IgD-negative memory B cell (primary cell): ENCODE data around the gene CLASP2. TPM values are rescaled to one million over a fixed set of nuclear protein-coding genes. Genes with fewer than 3 reads are reported as not detected.
A peak's percentile ranks its signal among the peaks of the same experiment; 100 is the strongest.

Experiments
- H3K27ac Mint-ChIP-seq, 3 donors: one replicate each; pipeline ENCODE4 v1.8.0; 2020 to 2022; ENCODE audit warnings: mild to moderate bottlenecking in 3 of 3, mixed read lengths in 3 of 3, moderate library complexity in 1 of 3
- H3K27me3 Mint-ChIP-seq: one replicate; pipeline ENCODE4 v1.8.0; 2021; ENCODE audit warnings: mixed read lengths
- H3K36me3 Mint-ChIP-seq: one replicate; pipeline ENCODE4 v1.8.0; 2020; ENCODE audit warnings: mild to moderate bottlenecking, mixed read lengths
- H3K4me1 Mint-ChIP-seq, 3 donors: one replicate each; pipeline ENCODE4 v1.8.0; 2020 to 2022; ENCODE audit warnings: mixed read lengths in 3 of 3, mild to moderate bottlenecking in 1 of 3
- H3K4me3 Mint-ChIP-seq, 4 donors: one replicate each; pipeline ENCODE4 v1.8.0; 2020 to 2022; ENCODE audit warnings: mild to moderate bottlenecking in 4 of 4, mixed read lengths in 4 of 4, moderate library complexity in 3 of 4
- H3K9me3 Mint-ChIP-seq, 3 donors: one replicate each; pipeline ENCODE4 v1.8.0; 2020 to 2021; ENCODE audit warnings: mixed read lengths in 3 of 3, mild to moderate bottlenecking in 1 of 3
- polyA plus RNA-seq: library from polyadenylated mRNA; unstranded; fragments of 300-500 nt; fragmentation: Illumina TruSeq; gene quantifications from one replicate; pipeline ENCODE4 v1.2.3, GENCODE V29; 2021

Gene CLASP2
- polyA plus RNA-seq, 1 donor from 2014 or later, result 11.8 TPM

GRCh38 chr3:33578325-33579177 lies 139.5 kb downstream of the CLASP2 start:
- peaks cover 0 to 8% (median 0%) of the 10 kb centered on the region in 3 donors for H3K4me1 Mint-ChIP-seq
- H3K36me3 Mint-ChIP-seq, result peaks cover 8% of the 10 kb centered on the region
- no peaks in the 10 kb centered on the region for H3K9me3 Mint-ChIP-seq
- H3K4me3 Mint-ChIP-seq, result no peak overlapping the region
- no peak overlapping the region for H3K27ac Mint-ChIP-seq
- H3K27me3 Mint-ChIP-seq, result no peaks in the 10 kb centered on the region

DNA sequence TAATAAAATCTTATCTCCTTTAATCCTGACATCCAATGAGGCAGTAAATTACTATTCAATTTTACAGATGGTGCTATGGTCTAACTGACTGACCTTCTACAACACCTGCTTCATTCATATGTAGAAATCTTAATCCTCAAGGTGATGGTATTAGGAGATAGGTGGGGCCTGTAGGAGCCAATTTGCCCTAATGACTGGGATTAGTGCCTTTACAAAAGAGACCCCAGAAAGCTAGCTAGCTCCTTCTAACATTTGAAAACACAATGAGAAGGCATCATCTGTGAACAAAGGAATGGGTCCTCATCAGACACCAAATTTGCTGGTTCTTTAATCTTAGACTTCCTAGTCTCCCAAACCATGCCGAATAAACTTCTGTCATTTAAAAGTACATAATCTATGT lies 140.5 kb downstream of the CLASP2 start:
- Mint-ChIP-seq H3K4me3 (no peak overlapping the region), H3K27ac (no peak overlapping the region), H3K36me3 (peaks cover 8% of the 10 kb centered on the region), H3K27me3 (no peaks in the 10 kb centered on the region), H3K9me3 (peaks cover 0 to 2% (median 0%) of the 10 kb centered on the region in 3 donors), H3K4me1 (peaks cover 0 to 8% (median 0%) of the 10 kb centered on the region in 3 donors)

DNA sequence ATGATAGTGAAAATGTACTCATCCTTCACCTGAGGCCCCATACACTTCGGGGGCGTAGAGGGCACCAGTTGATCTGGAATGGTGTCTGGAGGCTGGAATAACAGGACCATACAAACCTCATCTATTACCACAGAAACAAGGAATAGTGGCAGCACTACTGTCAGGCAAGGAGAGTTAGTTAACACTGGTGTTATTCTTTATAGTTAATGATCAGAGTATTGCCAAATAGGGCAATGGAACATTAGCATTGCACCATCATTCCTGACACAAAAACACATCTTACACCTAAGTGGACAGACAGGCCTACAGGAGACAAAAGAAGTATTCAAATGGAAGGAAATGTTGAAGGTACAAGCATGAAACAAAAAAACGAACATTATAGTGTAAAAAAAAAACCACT lies 140.9 kb downstream of the CLASP2 start:
- Mint-ChIP-seq H3K4me3 (no peak overlapping the region), H3K27me3 (no peaks in the 10 kb centered on the region), H3K27ac (no peak overlapping the region), H3K9me3 (peaks cover 0 to 2% (median 0%) of the 10 kb centered on the region in 3 donors), H3K36me3 (peaks cover 9% of the 10 kb centered on the region), H3K4me1 (peaks cover 0 to 8% (median 0%) of the 10 kb centered on the region in 3 donors)

DNA sequence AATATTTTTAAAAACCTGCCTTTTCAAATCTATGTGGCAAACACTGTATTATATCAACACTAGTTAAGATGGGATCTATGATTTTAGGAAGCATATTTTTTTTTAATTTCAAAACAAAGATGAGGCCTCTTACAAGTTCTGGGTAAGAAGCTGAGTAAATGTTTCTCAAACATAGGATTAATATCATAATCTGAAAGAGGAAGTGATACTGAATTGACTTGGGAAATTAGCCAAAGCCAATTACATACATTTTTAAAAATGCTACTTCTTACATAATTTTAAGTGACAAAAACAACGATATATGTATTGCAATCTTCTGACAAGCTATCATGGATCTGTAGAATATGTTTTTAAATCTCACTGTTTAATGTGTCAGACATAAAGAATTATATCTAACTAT lies 142.7 kb downstream of the CLASP2 start:
- Mint-ChIP-seq H3K36me3 (peaks cover 16% of the 10 kb centered on the region), H3K4me3 (no peak overlapping the region), H3K27ac (no peak overlapping the region)

GRCh38 chr3:33557829-33558228 lies 160.2 kb downstream of the CLASP2 start:
- Mint-ChIP-seq H3K9me3 (no peaks in the 10 kb centered on the region), H3K36me3 (peaks cover 15% of the 10 kb centered on the region), H3K27ac (peak overlapping the region in 1 of 3 donors; percentile 46), H3K27me3 (no peaks in the 10 kb centered on the region), H3K4me3 (no peak overlapping the region), H3K4me1 (peaks cover 0 to 2% (median 0%) of the 10 kb centered on the region in 3 donors)

More for the DNA sequence above, 142.7 kb downstream of the CLASP2 start:
- Mint-ChIP-seq H3K9me3 (peaks cover 0 to 2% (median 0%) of the 10 kb centered on the region in 3 donors), H3K27me3 (no peaks in the 10 kb centered on the region), H3K4me1 (peaks cover 0 to 8% (median 0%) of the 10 kb centered on the region in 3 donors)

DNA sequence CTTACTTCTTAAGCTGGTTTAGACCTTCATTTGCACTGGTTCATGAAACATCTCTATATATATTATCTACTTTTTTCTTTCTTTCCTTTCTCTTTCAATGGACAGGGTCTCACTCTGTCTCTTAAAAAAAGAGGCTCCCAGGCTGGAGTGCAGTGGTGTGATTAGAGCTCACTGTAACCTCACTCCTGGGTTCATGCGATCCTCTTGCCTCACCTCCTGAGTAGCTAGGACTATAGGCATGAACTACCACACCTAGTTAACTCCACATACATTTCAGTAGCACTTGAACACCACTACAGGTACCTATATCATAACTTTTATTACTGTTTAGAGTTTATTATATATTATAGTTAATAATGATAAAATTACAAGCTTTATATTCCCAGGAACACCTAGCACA lies 160.8 kb downstream of the CLASP2 start:
- Mint-ChIP-seq H3K4me1 (peaks cover 0 to 2% (median 0%) of the 10 kb centered on the region in 3 donors), H3K9me3 (no peaks in the 10 kb centered on the region), H3K4me3 (no peak overlapping the region), H3K27ac (peak overlapping the region in 1 of 3 donors; percentile 53), H3K27me3 (no peaks in the 10 kb centered on the region), H3K36me3 (peaks cover 15% of the 10 kb centered on the region)

GRCh38 chr3:33547101-33547500 lies 171.0 kb downstream of the CLASP2 start:
- Mint-ChIP-seq H3K36me3 (peaks cover 26% of the 10 kb centered on the region), H3K27me3 (no peaks in the 10 kb centered on the region), H3K4me1 (peaks cover 8 to 11% (median 8%) of the 10 kb centered on the region in 3 donors), H3K27ac (no peak overlapping the region), H3K4me3 (no peak overlapping the region), H3K9me3 (peaks cover 0 to 4% (median 2%) of the 10 kb centered on the region in 3 donors)

DNA sequence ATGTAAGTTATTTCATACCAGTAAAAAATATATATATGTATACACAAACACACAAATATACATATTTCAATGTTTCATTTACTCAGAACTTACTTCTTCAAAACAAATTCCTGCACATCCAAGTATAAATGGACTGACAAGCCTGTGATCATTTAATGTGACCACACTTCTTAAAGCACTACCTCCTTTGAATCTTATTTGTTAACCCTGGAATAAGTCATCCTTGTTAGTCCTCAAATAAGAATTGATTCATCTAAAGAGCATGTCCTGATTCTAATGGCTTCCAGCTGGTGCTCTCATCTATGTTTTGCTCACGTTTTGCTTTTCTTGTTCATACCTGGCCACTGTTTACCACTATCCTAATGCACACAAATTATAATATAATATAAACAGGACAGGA lies 173.9 kb downstream of the CLASP2 start:
- H3K27me3 Mint-ChIP-seq, result no peaks in the 10 kb centered on the region
- peaks cover 16 to 20% (median 17%) of the 10 kb centered on the region in 3 donors for H3K4me1 Mint-ChIP-seq
- H3K9me3 Mint-ChIP-seq, result peaks cover 0 to 4% (median 1%) of the 10 kb centered on the region in 3 donors
- H3K36me3 Mint-ChIP-seq, result peaks cover 22% of the 10 kb centered on the region
- H3K4me3 Mint-ChIP-seq, result no peak overlapping the region
- H3K27ac Mint-ChIP-seq, result no peak overlapping the region

GRCh38 chr3:33543601-33544000 lies 174.5 kb downstream of the CLASP2 start:
- Mint-ChIP-seq H3K36me3 (peaks cover 18% of the 10 kb centered on the region), H3K9me3 (peaks cover 0 to 4% (median 0%) of the 10 kb centered on the region in 3 donors), H3K4me1 (peaks cover 16 to 20% (median 17%) of the 10 kb centered on the region in 3 donors), H3K27ac (no peak overlapping the region), H3K27me3 (no peaks in the 10 kb centered on the region), H3K4me3 (no peak overlapping the region)

DNA sequence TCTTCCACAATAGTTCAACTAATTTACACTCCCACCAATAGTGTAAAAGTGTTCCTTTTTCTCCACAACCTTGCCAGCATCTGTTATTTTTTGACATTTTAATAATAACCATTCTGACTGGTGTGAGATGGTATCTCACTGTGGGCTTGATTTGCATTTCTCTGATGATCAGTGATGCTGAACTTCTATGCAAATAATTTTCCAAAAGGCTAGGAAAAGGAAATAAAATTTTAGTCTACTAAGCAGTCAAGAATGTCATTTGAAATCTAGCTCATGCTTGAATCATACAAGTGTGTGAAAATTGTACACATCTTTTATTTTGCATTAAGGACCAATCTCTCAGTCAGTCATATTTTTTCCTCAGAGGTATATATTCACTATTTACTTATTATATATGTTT lies 176.1 kb downstream of the CLASP2 start:
- Mint-ChIP-seq H3K9me3 (no peaks in the 10 kb centered on the region), H3K27ac (peak overlapping the region in 2 of 3 donors; percentile 28 to 48), H3K36me3 (peaks cover 19% of the 10 kb centered on the region), H3K4me3 (peak overlapping the region in 1 of 4 donors; percentile 47), H3K27me3 (no peaks in the 10 kb centered on the region), H3K4me1 (peaks cover 16 to 20% (median 16%) of the 10 kb centered on the region in 3 donors)

DNA sequence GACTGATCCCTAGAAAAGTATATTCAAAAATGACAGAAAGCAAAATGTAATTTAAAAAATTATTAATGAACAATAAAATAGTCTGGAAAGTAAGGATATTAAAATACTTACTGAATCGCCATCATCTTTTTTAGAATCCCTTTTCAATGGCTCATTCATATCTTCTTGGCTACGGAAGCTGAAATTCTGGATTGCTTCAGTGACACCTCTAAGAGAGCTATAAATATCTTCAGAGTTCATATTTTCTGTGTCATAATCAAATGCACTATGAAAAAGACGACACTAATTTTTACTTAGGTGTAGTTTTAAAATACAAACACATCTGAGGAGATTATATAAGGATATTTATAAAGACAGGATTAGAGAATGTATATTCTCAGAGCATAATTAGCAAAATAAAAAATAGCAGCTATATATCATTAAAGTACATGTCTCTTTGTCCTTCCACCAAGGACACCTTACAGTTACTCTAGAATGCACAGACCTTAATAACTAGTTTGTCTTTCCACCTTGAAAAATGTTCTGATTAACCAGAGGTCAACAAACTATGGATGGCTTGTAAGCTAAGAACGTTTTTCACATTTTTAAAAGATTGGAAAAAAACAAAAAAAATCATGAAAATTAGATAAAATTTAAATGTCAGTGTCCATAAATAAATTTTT lies 179.2 kb downstream of the CLASP2 start:
- Mint-ChIP-seq H3K9me3 (no peaks in the 10 kb centered on the region), H3K4me3 (no peak overlapping the region), H3K27ac (no peak overlapping the region), H3K36me3 (peaks cover 21% of the 10 kb centered on the region), H3K4me1 (peaks cover 13 to 20% (median 16%) of the 10 kb centered on the region in 3 donors), H3K27me3 (no peaks in the 10 kb centered on the region)

DNA sequence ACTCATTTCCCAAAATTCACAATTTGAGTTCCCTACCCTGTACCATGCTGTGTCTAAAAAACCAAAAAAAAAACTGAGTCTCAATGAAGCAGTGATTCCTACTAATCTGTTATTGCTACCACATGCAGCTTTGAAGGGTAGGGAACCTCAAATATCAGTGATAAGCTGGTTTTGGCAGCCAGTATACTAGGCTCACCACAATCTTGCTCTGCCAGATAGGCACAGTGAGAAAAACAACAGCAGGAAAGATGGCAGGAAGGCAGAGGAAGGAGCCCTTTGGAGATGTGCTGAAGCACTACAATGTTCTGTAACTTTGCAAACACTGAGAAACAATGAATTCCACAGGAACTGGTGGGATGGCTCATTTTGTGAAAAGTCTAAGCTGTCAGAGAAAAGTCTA lies 180.9 kb downstream of the CLASP2 start:
- Mint-ChIP-seq H3K4me3 (no peak overlapping the region), H3K4me1 (peaks cover 8 to 9% (median 9%) of the 10 kb centered on the region in 3 donors), H3K27ac (peak overlapping the region in 1 of 3 donors; percentile 28), H3K9me3 (peaks cover 0 to 1% (median 0%) of the 10 kb centered on the region in 3 donors), H3K27me3 (no peaks in the 10 kb centered on the region), H3K36me3 (peaks cover 20% of the 10 kb centered on the region)

GRCh38 chr3:33526787-33527186 lies 191.3 kb downstream of the CLASP2 start:
- H3K36me3 Mint-ChIP-seq, result peaks cover 51% of the 10 kb centered on the region
- peaks cover 0 to 3% (median 0%) of the 10 kb centered on the region in 3 donors for H3K4me1 Mint-ChIP-seq
- H3K27me3 Mint-ChIP-seq, result no peaks in the 10 kb centered on the region
- H3K4me3 Mint-ChIP-seq, result no peak overlapping the region
- H3K27ac Mint-ChIP-seq, result peak overlapping the region in 1 of 3 donors; percentile 61
- H3K9me3 Mint-ChIP-seq, result peaks cover 4 to 20% (median 16%) of the 10 kb centered on the region in 3 donors

GRCh38 chr3:33525232-33525631 lies 192.8 kb downstream of the CLASP2 start:
- H3K4me3 Mint-ChIP-seq, result no peak overlapping the region
- H3K27ac Mint-ChIP-seq, result no peak overlapping the region
- no peaks in the 10 kb centered on the region for H3K27me3 Mint-ChIP-seq
- H3K9me3 Mint-ChIP-seq, result peaks cover 4 to 16% (median 15%) of the 10 kb centered on the region in 3 donors
- H3K36me3 Mint-ChIP-seq, result peaks cover 41% of the 10 kb centered on the region
- peaks cover 0 to 3% (median 0%) of the 10 kb centered on the region in 3 donors for H3K4me1 Mint-ChIP-seq

- no peak overlapping the region for H3K4me3 Mint-ChIP-seq
- peaks cover 32% of the 10 kb centered on the region for H3K36me3 Mint-ChIP-seq
- H3K9me3 Mint-ChIP-seq, result peaks cover 0 to 16% (median 15%) of the 10 kb centered on the region in 3 donors
- no peaks in the 10 kb centered on the region for H3K27me3 Mint-ChIP-seq
- no peak overlapping the region for H3K27ac Mint-ChIP-seq
- peaks cover 0 to 3% (median 0%) of the 10 kb centered on the region in 3 donors for H3K4me1 Mint-ChIP-seq
Observed at GRCh38 chr3:33523093-33523667, 194.9 kb downstream of the CLASP2 start.
